Measurements from ENCODE around the gene MYB.

The MYB gene

DNA sequence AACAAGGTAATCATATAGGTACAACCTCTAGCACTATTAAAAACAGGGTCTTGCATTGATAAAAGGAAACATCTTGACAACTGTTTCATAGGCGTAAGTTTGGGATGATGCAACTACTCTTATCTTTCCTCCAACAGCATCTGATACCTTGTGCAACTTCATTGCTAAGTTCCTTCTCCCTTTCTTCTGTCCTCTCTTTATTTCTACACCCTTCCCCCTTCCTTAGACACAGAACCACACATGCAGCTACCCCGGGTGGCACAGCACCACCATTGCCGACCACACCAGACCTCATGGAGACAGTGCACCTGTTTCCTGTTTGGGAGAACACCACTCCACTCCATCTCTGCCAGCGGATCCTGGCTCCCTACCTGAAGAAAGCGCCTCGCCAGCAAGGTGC is 14.4 kb downstream of the MYB start:
- DNase-seq (ENCODE audit: insufficient read length, low spot score) (no peak), FAIRE-seq (no peak)
- TF ChIP-seq SPI1 (IDR thresholded peaks at IDR 0.05; ENCODE audit: low read depth, low read length) (no peak), PAX5 (IDR thresholded peaks at IDR 0.05; ENCODE audit: insufficient read depth, low read length, severe bottlenecking) (no peak), POLR2AphosphoS5 (IDR thresholded peaks at IDR 0.05; ENCODE audit: low read depth, low read length) (no peak), POLR2A (IDR thresholded peaks at IDR 0.05; ENCODE audit: low read depth, low read length) (no peak), POU2F2 (IDR thresholded peaks at IDR 0.05; ENCODE audit: low read depth, low read length) (no peak), TAF1 (IDR thresholded peaks at IDR 0.05; ENCODE audit: low read depth, low read length) (no peak)

DNA sequence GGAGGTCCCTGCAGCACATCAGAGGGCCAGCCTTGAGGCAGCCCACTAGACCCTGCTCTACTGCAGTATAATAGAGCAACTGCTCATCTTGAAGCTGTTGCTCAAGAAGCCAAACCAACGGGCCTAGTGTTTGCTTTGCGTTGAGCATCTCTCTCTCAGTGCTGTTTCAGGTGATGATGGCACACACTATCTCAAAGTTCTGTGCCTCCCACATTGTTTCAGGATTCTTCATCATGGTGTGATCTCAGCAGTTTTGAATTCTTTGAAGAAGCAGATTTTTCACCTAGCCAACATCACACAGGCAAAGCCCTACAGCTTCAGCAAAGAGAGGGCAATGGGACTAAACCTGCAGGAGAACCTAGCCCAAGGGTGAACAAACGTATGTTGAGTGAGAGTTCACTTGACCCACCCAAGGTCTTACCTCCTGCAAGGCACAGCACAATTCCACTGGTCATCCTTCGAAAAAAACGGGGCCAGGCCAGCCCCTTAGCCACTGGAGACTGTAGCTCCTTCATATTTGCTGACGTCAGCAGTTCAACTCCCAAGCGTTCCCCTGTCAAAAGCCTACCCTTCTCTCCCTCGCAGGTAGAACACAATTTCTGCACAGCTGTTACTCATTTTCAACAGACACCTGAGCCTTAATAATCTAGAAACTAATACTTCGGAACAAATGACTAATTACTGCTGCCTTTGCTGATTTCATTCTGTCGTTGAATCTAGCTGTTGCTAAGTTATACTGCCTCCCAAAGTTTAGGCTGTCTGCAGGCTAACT is 15.8 kb downstream of the MYB start:
- FAIRE-seq (no peak), DNase-seq (ENCODE audit: insufficient read length, low spot score) (no peak)
- TF ChIP-seq TAF1 (IDR thresholded peaks at IDR 0.05; ENCODE audit: low read depth, low read length) (no peak), SPI1 (IDR thresholded peaks at IDR 0.05; ENCODE audit: low read depth, low read length) (no peak), POU2F2 (IDR thresholded peaks at IDR 0.05; ENCODE audit: low read depth, low read length) (no peak), POLR2AphosphoS5 (IDR thresholded peaks at IDR 0.05; ENCODE audit: low read depth, low read length) (no peak), PAX5 (IDR thresholded peaks at IDR 0.05; ENCODE audit: insufficient read depth, low read length, severe bottlenecking) (no peak), POLR2A (IDR thresholded peaks at IDR 0.05; ENCODE audit: low read depth, low read length) (no peak)

DNA sequence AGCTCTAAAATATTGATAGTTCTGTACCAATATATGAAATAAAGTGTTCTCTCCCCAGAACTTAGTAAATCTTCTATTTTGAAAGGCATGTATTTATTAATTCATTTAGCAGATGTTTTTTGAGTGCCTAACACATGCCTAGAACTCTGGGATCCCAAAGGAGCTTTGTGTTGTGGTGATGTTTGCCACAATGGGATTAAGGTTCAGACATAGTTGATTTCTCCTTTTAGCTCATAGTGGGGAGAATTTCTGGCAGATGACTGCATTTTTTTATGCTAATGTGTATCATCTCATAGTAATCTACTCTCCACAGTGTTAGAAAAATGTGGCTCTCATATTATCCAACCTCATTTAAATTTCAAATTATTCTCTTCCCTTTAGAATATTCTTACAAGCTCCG is 21.7 kb downstream of the MYB start:
- DNase-seq (ENCODE audit: insufficient read length, low spot score) (no peak), FAIRE-seq (no peak)
- TF ChIP-seq SPI1 (IDR thresholded peaks at IDR 0.05; ENCODE audit: low read depth, low read length) (no peak), PAX5 (IDR thresholded peaks at IDR 0.05; ENCODE audit: insufficient read depth, low read length, severe bottlenecking) (no peak), POLR2AphosphoS5 (IDR thresholded peaks at IDR 0.05; ENCODE audit: low read depth, low read length) (no peak), TAF1 (IDR thresholded peaks at IDR 0.05; ENCODE audit: low read depth, low read length) (no peak), POLR2A (IDR thresholded peaks at IDR 0.05; ENCODE audit: low read depth, low read length) (no peak)

DNA sequence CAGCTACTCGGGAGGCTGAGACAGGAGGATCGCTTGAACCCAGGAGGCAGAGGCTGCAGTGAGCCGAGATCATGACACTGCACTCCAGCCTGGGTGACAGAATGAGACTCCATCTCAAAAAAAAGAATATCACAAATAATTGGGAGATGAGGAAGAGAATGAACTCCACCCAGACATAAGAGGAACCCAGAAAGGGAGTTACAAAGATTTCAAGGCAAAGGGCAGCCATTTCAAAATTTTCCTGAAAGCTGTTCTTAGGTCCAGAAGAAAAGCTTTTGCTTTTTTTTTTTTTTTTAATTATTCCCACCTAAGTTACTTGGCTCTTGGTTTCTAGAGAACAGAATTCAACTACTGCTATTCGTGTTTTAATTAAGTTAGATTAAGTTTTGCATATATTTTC is 23.8 kb downstream of the MYB start:
- TF ChIP-seq POLR2A (IDR thresholded peaks at IDR 0.05; ENCODE audit: low read depth, low read length), result no peak
- TF ChIP-seq POU2F2 (IDR thresholded peaks at IDR 0.05; ENCODE audit: low read depth, low read length), result no peak
- TF ChIP-seq PAX5 (IDR thresholded peaks at IDR 0.05; ENCODE audit: insufficient read depth, low read length, severe bottlenecking), result no peak
- no peak for TF ChIP-seq SPI1 (IDR thresholded peaks at IDR 0.05; ENCODE audit: low read depth, low read length)
- no peak for TF ChIP-seq TAF1 (IDR thresholded peaks at IDR 0.05; ENCODE audit: low read depth, low read length)
- TF ChIP-seq POLR2AphosphoS5 (IDR thresholded peaks at IDR 0.05; ENCODE audit: low read depth, low read length), result no peak
- DNase-seq (ENCODE audit: insufficient read length, low spot score), result no peak
- FAIRE-seq, result no peak

DNA sequence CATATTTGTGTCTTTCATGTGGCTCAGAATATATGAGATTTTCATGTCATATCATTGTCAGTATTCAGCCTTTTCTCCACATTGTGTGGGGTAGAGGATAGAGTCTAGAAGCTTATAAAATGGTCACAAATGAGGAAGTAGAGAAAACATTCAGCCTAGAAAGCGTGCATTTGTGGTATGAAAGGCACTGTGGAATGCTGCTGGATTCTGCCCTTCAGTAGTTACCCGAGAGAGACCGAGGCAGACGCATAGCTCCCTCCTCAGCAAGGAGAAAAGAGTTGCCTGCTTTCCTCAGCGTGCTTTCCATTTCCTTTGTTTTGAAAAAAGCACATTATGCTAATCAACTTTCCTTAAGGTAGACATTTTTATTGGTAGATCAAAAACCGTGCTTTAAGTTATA is 28.7 kb downstream of the MYB start:
- TF ChIP-seq POU2F2 (IDR thresholded peaks at IDR 0.05; ENCODE audit: low read depth, low read length) (no peak), SPI1 (IDR thresholded peaks at IDR 0.05; ENCODE audit: low read depth, low read length) (peak; percentile 45; the same call in 1 of the 2 replicates)
- FAIRE-seq (no peak), DNase-seq (ENCODE audit: insufficient read length, low spot score) (no peak)

DNA sequence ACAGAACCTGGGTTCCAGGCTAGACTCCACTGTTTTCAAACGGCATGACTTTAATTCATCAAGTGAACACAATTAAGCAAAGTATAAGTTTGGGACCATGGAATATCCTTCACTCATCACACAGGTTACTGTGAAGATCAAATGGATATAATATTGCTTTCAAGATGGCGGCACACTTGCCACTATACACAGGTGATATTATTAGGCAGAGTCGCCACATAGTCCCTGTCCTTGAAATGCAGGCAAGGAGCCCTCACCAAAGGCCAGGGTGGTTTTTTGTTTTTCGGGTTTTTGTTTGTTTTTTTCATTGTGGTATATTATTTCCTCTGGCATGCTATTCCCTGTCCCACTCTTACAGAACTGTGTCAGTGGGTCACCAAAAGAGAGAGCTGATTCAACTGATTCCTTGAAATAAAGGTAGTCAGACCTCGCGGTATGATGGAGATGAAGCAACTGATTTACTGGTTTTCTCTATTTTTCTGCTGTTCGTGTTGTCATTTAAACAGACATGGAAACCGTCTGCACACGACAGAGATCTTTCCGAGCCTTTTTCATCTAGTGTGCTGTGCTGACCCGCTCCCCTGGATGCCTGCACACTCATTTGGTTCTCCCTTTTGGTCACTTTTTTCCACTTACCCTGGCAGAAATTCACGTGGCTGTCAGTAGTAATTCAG is 29.7 kb downstream of the MYB start:
- DNase-seq (ENCODE audit: insufficient read length, low spot score) (no peak), FAIRE-seq (no peak)
- TF ChIP-seq POLR2AphosphoS5 (IDR thresholded peaks at IDR 0.05; ENCODE audit: low read depth, low read length), result no peak
- no peak for TF ChIP-seq POLR2A (IDR thresholded peaks at IDR 0.05; ENCODE audit: low read depth, low read length)
- TF ChIP-seq POU2F2 (IDR thresholded peaks at IDR 0.05; ENCODE audit: low read depth, low read length), result no peak
- no peak for TF ChIP-seq PAX5 (IDR thresholded peaks at IDR 0.05; ENCODE audit: insufficient read depth, low read length, severe bottlenecking)
- TF ChIP-seq SPI1 (IDR thresholded peaks at IDR 0.05; ENCODE audit: low read depth, low read length), result no peak
- no peak for TF ChIP-seq TAF1 (IDR thresholded peaks at IDR 0.05; ENCODE audit: low read depth, low read length)

DNA sequence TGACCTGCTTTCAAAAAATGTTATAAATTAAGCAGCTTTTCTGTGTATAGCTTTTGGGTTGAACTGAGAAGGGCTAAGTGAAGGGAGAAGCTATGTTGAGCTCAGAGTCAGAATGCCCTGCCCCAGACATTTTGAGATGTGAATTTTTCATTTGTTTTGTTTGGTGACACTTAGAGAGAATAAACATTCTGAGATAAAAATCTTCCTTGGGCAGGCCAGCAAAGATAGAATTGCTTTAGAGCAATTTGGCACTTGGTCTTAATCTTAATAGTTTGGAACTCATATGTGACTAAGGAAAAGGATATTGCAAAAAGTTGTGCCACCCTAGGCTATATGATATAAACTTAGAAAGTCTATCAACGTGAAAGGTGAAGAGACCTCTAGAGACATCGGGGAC is 30.2 kb downstream of the MYB start:
- FAIRE-seq (no peak), DNase-seq (ENCODE audit: insufficient read length, low spot score) (no peak)
- TF ChIP-seq POU2F2 (IDR thresholded peaks at IDR 0.05; ENCODE audit: low read depth, low read length) (no peak), PAX5 (IDR thresholded peaks at IDR 0.05; ENCODE audit: insufficient read depth, low read length, severe bottlenecking) (no peak), POLR2AphosphoS5 (IDR thresholded peaks at IDR 0.05; ENCODE audit: low read depth, low read length) (no peak), SPI1 (IDR thresholded peaks at IDR 0.05; ENCODE audit: low read depth, low read length) (no peak)

DNA sequence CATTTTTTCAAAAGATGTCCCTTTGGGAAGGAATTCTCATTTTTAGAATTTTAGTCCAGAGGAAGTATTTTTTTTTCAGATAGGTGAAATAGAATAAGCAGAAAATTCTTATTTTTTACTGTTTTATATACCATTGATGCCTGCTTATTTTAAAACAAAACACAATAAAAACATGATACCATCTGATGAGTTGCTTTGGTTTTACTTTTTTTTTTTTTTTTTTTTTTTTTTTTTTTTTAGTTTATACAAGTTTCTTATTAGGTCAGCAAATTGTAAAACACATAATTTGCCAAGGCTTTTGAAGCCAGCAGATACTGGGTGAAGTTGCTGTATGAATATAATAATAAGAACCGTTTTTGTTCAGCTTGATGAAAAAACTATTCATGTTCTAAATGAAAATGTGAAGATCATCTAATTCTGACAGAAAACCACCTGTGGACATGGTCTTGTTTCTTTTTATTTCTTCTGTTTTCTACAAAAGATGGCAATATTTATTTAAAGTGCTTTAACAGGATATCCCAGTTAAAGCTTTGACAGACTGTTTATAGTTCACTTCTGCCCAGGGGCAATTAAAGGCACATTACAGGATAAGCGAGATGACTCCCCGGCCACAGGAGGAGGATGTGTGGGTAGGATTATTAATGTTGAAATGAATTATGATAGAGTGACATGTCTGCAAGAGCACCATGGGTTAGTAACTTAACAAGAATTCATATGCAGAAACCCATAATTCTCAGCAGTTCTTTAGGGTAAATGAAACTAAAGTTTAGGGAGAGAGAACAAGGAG is 31.1 kb downstream of the MYB start:
- no peak for DNase-seq (ENCODE audit: insufficient read length, low spot score)
- no peak for FAIRE-seq
- no peak for TF ChIP-seq POLR2A (IDR thresholded peaks at IDR 0.05; ENCODE audit: low read depth, low read length)
- no peak for TF ChIP-seq TAF1 (IDR thresholded peaks at IDR 0.05; ENCODE audit: low read depth, low read length)
- TF ChIP-seq PAX5 (IDR thresholded peaks at IDR 0.05; ENCODE audit: insufficient read depth, low read length, severe bottlenecking), result no peak
- no peak for TF ChIP-seq POU2F2 (IDR thresholded peaks at IDR 0.05; ENCODE audit: low read depth, low read length)
- TF ChIP-seq POLR2AphosphoS5 (IDR thresholded peaks at IDR 0.05; ENCODE audit: low read depth, low read length), result no peak
- TF ChIP-seq SPI1 (IDR thresholded peaks at IDR 0.05; ENCODE audit: low read depth, low read length), result no peak

DNA sequence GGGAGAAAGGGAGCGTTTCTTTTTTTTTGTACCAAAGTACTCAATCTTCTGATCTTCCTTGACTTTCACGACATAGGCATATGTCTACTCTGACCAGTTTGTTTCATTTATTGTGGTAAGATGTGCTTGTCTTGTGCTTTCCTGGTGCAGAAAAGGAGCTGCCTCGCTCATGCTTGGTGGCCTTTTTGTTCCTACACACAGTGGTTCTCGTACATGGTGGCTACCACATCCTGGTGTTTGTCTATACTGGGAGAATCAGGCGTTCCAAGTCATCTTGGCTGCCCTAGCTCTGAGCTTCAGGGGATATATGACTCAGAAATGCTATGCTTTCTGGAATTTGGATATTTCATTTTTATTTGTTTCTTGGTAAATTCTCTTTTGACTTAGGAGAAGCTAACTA is 31.8 kb downstream of the MYB start:
- TF ChIP-seq POLR2AphosphoS5 (IDR thresholded peaks at IDR 0.05; ENCODE audit: low read depth, low read length) (no peak), TAF1 (IDR thresholded peaks at IDR 0.05; ENCODE audit: low read depth, low read length) (no peak), SPI1 (IDR thresholded peaks at IDR 0.05; ENCODE audit: low read depth, low read length) (no peak), POU2F2 (IDR thresholded peaks at IDR 0.05; ENCODE audit: low read depth, low read length) (no peak), POLR2A (IDR thresholded peaks at IDR 0.05; ENCODE audit: low read depth, low read length) (no peak), PAX5 (IDR thresholded peaks at IDR 0.05; ENCODE audit: insufficient read depth, low read length, severe bottlenecking) (no peak)
- no peak for DNase-seq (ENCODE audit: insufficient read length, low spot score)
- FAIRE-seq, result no peak
